HFFc6 (cell line): Measurements from ENCODE around the gene CACNG3. TPM values are rescaled to one million over a fixed set of nuclear protein-coding genes. Genes with fewer than 3 reads are reported as not detected.

Experiments
- DNase-seq: peaks from one replicate; pipeline ENCODE4 v3.0.0-alpha.2; 2018
- H3K27ac Mint-ChIP-seq: 2 replicates; pipeline ENCODE4 v1.8.0; 2020; ENCODE audit warnings: mild to moderate bottlenecking, mixed read lengths
- H3K27me3 Mint-ChIP-seq: 2 replicates; pipeline ENCODE4 v1.8.0; 2021; ENCODE audit warnings: mild to moderate bottlenecking, moderate library complexity, mixed read lengths; ENCODE audit not compliant: insufficient read depth
- H3K36me3 Mint-ChIP-seq: 2 replicates; pipeline ENCODE4 v1.8.0; 2021; ENCODE audit warnings: low read depth, mixed read lengths
- H3K4me1 Mint-ChIP-seq: 2 replicates; pipeline ENCODE4 v1.8.0; 2020; ENCODE audit warnings: low read depth, mixed read lengths
- H3K4me3 Mint-ChIP-seq: 2 replicates; pipeline ENCODE4 v1.8.0; 2020; ENCODE audit warnings: mild to moderate bottlenecking, moderate library complexity, mixed read lengths
- H3K9me3 Mint-ChIP-seq: 2 replicates; pipeline ENCODE4 v1.8.0; 2020; ENCODE audit warnings: mild to moderate bottlenecking, mixed read lengths
- total RNA-seq, 6 experiments: library from RNA; stranded (reverse); fragmentation: NEBNext Ultra II Directional; extraction: Animal tissue kit (Norgen Biotek cat#: 25700); gene quantifications; 2 replicates in 1 of 6; 3 replicates in 5 of 6; pipeline ENCODE4 v1.2.3, GENCODE V29; 2021
- TF ChIP-seq, protein P1 (sequence below): fragments of 200-600 bp; sonication (generic); IDR thresholded peaks from 2 replicates; pipeline ENCODE4 v1.5.0; 2021; ENCODE audit warnings: antibody characterized with exemption, mild to moderate bottlenecking

CACNG3 gene
- total RNA-seq, 6 experiments from 2014 or later = not detected

DNA sequence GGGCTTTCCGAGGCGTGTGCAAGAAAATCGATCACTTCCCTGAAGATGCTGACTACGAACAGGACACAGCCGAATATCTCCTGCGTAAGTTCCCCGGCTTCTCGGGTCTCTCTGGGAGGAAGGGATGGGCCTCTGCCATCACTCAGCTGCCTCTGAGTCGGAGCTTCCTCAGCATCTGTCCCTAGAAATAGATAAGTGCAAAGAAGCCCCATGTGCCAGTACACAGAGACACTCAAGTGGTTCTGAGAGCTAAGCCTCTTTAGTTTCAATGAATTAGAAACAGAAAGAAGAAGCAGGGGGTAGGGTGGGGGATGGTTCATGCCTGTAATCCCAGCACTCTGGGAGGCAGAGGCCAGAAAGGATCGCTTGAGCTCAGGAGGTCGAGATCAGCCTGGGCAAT is 90.6 kb downstream of the CACNG3 start:
- no peak overlapping the region for H3K4me3 Mint-ChIP-seq
- H3K27ac Mint-ChIP-seq = no peak overlapping the region

DNA sequence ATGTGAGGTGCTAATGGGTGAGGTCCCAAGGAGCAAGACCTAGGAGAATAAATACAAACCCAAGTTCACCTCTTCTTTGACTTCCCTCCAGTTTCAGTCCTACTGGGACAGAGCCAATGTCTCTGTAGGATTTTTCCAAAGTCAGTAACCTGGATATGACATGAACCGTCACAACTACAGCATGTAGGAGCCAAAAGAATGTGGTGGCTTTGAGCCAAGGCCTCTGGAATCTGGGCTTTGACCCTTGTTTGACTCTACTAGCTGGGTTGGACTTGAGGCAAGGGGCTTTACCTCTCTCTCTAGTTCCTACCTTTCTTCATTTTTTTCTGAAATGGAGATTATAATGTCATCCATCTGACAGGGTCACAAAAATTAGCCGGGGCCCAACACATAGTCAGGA is 91.4 kb downstream of the CACNG3 start:
- no peak for DNase-seq

More for the DNA sequence above, 90.6 kb downstream of the CACNG3 start:
- Mint-ChIP-seq H3K36me3 (no peaks in the 10 kb centered on the region), H3K27me3 (no peaks in the 10 kb centered on the region; the same call in 1 of the 2 replicates), H3K9me3 (peaks cover 30% of the 10 kb centered on the region), H3K4me1 (no peaks in the 10 kb centered on the region)
- DNase-seq = no peak
- TF ChIP-seq, protein P1, sequence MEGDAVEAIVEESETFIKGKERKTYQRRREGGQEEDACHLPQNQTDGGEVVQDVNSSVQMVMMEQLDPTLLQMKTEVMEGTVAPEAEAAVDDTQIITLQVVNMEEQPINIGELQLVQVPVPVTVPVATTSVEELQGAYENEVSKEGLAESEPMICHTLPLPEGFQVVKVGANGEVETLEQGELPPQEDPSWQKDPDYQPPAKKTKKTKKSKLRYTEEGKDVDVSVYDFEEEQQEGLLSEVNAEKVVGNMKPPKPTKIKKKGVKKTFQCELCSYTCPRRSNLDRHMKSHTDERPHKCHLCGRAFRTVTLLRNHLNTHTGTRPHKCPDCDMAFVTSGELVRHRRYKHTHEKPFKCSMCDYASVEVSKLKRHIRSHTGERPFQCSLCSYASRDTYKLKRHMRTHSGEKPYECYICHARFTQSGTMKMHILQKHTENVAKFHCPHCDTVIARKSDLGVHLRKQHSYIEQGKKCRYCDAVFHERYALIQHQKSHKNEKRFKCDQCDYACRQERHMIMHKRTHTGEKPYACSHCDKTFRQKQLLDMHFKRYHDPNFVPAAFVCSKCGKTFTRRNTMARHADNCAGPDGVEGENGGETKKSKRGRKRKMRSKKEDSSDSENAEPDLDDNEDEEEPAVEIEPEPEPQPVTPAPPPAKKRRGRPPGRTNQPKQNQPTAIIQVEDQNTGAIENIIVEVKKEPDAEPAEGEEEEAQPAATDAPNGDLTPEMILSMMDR = no peak

DNA sequence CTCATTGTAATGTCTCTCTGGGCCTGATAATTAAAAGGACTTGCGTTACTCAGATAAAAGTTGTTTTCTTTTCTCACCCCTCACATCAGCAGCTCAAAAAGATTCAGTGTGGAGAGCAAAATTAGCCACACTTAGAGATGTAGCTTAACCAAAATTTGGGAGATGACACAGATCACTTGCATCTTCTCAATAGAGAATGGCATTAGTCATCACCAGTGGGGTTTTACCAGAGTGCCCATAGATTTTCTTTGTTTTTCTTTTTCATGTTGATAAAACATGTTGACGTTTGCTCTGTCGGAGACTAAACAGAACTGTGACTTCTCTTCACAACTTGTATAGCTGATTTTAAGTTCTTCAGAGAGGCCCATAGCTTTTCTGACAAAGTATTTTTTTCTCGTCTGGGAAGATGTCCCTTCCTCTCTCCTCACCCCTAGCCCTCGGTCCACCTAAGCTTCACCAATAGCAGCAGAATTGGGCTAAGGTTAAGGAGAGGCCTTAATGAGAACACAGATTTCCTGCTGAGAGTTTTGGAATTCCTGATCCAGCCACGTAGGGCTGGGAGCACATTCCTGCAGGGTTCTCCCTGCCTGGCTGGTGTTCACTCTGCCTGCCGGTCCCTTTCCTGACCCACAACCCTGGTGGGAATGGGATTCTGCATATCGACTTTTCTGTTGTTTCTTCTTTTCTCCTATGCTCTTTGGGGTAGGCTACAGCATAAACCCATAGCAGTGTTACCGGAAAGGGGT is 92.6 kb downstream of the CACNG3 start:
- Mint-ChIP-seq H3K27ac (no peak overlapping the region), H3K36me3 (no peaks in the 10 kb centered on the region), H3K4me1 (no peaks in the 10 kb centered on the region), H3K27me3 (peaks cover 3% of the 10 kb centered on the region), H3K9me3 (peaks cover 30% of the 10 kb centered on the region), H3K4me3 (no peak overlapping the region)
- TF ChIP-seq, protein P1 = no peak
- DNase-seq = no peak

More for the DNA sequence above, 91.4 kb downstream of the CACNG3 start:
- Mint-ChIP-seq H3K27me3 (no peaks in the 10 kb centered on the region; the same call in none of the 2 replicates), H3K4me3 (no peak overlapping the region), H3K9me3 (peaks cover 30% of the 10 kb centered on the region), H3K36me3 (no peaks in the 10 kb centered on the region), H3K4me1 (no peaks in the 10 kb centered on the region), H3K27ac (no peak overlapping the region)
- TF ChIP-seq, protein P1 = no peak

DNA sequence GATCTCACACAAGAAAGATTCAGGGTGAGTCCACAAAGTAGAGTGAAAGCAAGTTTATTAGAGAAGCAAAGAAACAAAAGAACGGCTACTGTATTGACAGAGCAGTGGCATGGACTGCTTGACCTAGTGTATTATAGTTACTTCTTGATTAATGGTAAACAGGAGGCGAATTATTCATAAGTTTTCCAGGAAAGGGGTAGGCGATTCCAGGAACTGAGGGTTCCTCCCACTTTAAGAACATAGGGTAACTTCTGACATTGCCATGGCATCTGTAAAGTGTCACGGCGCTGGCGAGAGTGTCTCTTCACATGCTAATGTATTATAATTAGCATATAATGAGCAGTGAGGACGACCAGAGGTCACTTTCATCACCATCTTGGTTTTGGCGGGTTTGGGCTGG is 93.2 kb downstream of the CACNG3 start:
- Mint-ChIP-seq H3K9me3 (peaks cover 30% of the 10 kb centered on the region), H3K4me3 (no peak overlapping the region), H3K27me3 (peaks cover 3% of the 10 kb centered on the region), H3K36me3 (no peaks in the 10 kb centered on the region), H3K27ac (no peak overlapping the region), H3K4me1 (no peaks in the 10 kb centered on the region)
- DNase-seq = no peak
- TF ChIP-seq, protein P1 = no peak

DNA sequence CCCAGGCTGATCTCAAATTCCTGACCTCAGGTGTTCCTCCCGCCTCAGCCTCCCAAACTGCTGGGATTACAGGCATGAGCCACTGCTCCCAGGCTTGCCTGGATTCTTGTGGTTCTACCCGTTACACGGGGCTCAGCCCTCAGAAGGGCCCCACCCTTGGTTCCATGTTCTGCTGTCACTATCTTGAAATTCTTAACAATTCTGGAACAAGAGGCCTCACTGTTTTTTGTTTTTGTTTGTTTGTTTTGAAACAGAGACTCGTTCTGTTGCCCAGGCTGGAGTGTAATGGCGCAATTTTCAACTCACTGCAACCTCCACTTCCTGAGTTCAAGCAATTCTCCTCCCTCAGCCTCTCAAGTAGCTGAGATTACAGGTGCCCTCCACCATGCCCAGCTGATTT is 96.6 kb downstream of the CACNG3 start:
- DNase-seq = no peak
- no peak overlapping the region for H3K4me3 Mint-ChIP-seq
- no peaks in the 10 kb centered on the region for H3K36me3 Mint-ChIP-seq
- no peak overlapping the region for H3K27ac Mint-ChIP-seq
- peaks cover 3% of the 10 kb centered on the region; the same call in 1 of the 2 replicates for H3K27me3 Mint-ChIP-seq
- TF ChIP-seq, protein P1 = no peak
- H3K4me1 Mint-ChIP-seq = no peaks in the 10 kb centered on the region
- peaks cover 27% of the 10 kb centered on the region for H3K9me3 Mint-ChIP-seq
